ENCODE results near the gene TEX26. TPM values are rescaled to one million over a fixed set of nuclear protein-coding genes. Genes with fewer than 3 reads are reported as not detected.

The TEX26 gene
- total RNA-seq, 1 experiment from 2014 or later = not detected

GRCh38 chr13:30905932-30906383, 26.5 kb upstream of the TEX26 start, which contains the start of gene MEDAG:
TSS of gene MEDAG (plus strand) at chr13:30906271. CDS start at chr13:30906516, 245 bp downstream.
- H3K27me3 ChIP-seq (replicated peaks; ENCODE audit: control insufficient read depth, insufficient read depth, low read length) = no peaks in the 10 kb centered on the region; the same call in 1 of the 2 replicates
- BruUV-seq (replicated peaks) = no TSS peak
- intact Hi-C loops (cut with micrococcal nuclease; ENCODE audit: unreplicated experiment) = no loop called here
- CTCF ChIA-PET = no interaction called here
- POLR2A ChIA-PET = no interaction called here
- no peaks in the 10 kb centered on the region for H3K4me1 Mint-ChIP-seq (ENCODE audit: low read depth, unreplicated experiment)
- DNase-seq = no peak
- H3K4me1 ChIP-seq = no peaks in the 10 kb centered on the region
- H3K36me3 ChIP-seq (ENCODE audit: control insufficient read depth, insufficient read depth, low read length) = no peaks in the 10 kb centered on the region
- H3K27me3 Mint-ChIP-seq (ENCODE audit: insufficient read depth, unreplicated experiment) = peaks cover 11% of the 10 kb centered on the region
- H3K9me3 ChIP-seq = no peaks in the 10 kb centered on the region
- H3K36me3 Mint-ChIP-seq (ENCODE audit: insufficient read depth, unreplicated experiment) = no peaks in the 10 kb centered on the region
- H3K4me3 Mint-ChIP-seq (ENCODE audit: unreplicated experiment) = no peak within 1 kb of the TSS
- no peak for TF ChIP-seq CTCF (IDR thresholded peaks at IDR 0.05; ENCODE audit: insufficient read depth in 1 of 2, low read depth in 1 of 2, low read length in 1 of 2, severe bottlenecking in 1 of 2, unreplicated experiment in 1 of 2)
- H3K27ac Mint-ChIP-seq (ENCODE audit: unreplicated experiment) = no peak within 1 kb of the TSS
- no peaks in the 10 kb centered on the region for H3K9me3 Mint-ChIP-seq (ENCODE audit: unreplicated experiment)
- H3K4me3 ChIP-seq (ENCODE audit: low read depth, low read length) = no peak within 1 kb of the TSS

- Histone ChIP-seq H3K9me3 (no peaks in the 10 kb centered on the region), H3K4me3 (ENCODE audit: low read depth, low read length) (no peak overlapping the region), H3K27me3 (replicated peaks; ENCODE audit: control insufficient read depth, insufficient read depth, low read length) (no peaks in the 10 kb centered on the region; the same call in 1 of the 2 replicates), H3K4me1 (no peaks in the 10 kb centered on the region), H3K36me3 (ENCODE audit: control insufficient read depth, insufficient read depth, low read length) (no peaks in the 10 kb centered on the region)
- BruUV-seq (replicated peaks) = no TSS peak
- no peak for TF ChIP-seq CTCF (IDR thresholded peaks at IDR 0.05; ENCODE audit: insufficient read depth in 1 of 2, low read depth in 1 of 2, low read length in 1 of 2, severe bottlenecking in 1 of 2, unreplicated experiment in 1 of 2)
- ChIA-PET POLR2A (no interaction called here), CTCF (no interaction called here)
- Mint-ChIP-seq H3K27ac (ENCODE audit: unreplicated experiment) (no peak overlapping the region), H3K4me3 (ENCODE audit: unreplicated experiment) (no peak overlapping the region), H3K27me3 (ENCODE audit: insufficient read depth, unreplicated experiment) (peaks cover 8% of the 10 kb centered on the region), H3K9me3 (ENCODE audit: unreplicated experiment) (no peaks in the 10 kb centered on the region), H3K36me3 (ENCODE audit: insufficient read depth, unreplicated experiment) (peaks cover 3% of the 10 kb centered on the region), H3K4me1 (ENCODE audit: low read depth, unreplicated experiment) (no peaks in the 10 kb centered on the region)
- intact Hi-C loops (cut with micrococcal nuclease; ENCODE audit: unreplicated experiment) = no loop called here
- DNase-seq = no peak
These were observed 25.9 kb upstream of the TEX26 start for GRCh38 chr13:30906411-30907051.

- no peak for DNase-seq
- no peak for TF ChIP-seq CTCF (IDR thresholded peaks at IDR 0.05; ENCODE audit: insufficient read depth in 1 of 2, low read depth in 1 of 2, low read length in 1 of 2, severe bottlenecking in 1 of 2, unreplicated experiment in 1 of 2)
- H3K27ac Mint-ChIP-seq (ENCODE audit: unreplicated experiment) = no peak overlapping the region
- POLR2A ChIA-PET = no interaction called here
- H3K36me3 Mint-ChIP-seq (ENCODE audit: insufficient read depth, unreplicated experiment) = peaks cover 4% of the 10 kb centered on the region
- no peaks in the 10 kb centered on the region for H3K4me1 ChIP-seq
- H3K36me3 ChIP-seq (ENCODE audit: control insufficient read depth, insufficient read depth, low read length) = no peaks in the 10 kb centered on the region
- peaks cover 8% of the 10 kb centered on the region for H3K27me3 Mint-ChIP-seq (ENCODE audit: insufficient read depth, unreplicated experiment)
- intact Hi-C loops (cut with micrococcal nuclease; ENCODE audit: unreplicated experiment) = no loop called here
- CTCF ChIA-PET = no interaction called here
- no peak overlapping the region for H3K4me3 ChIP-seq (ENCODE audit: low read depth, low read length)
- no peaks in the 10 kb centered on the region for H3K4me1 Mint-ChIP-seq (ENCODE audit: low read depth, unreplicated experiment)
- H3K27me3 ChIP-seq (replicated peaks; ENCODE audit: control insufficient read depth, insufficient read depth, low read length) = no peaks in the 10 kb centered on the region; the same call in 1 of the 2 replicates
- no peaks in the 10 kb centered on the region for H3K9me3 Mint-ChIP-seq (ENCODE audit: unreplicated experiment)
- H3K9me3 ChIP-seq = no peaks in the 10 kb centered on the region
- H3K4me3 Mint-ChIP-seq (ENCODE audit: unreplicated experiment) = no peak overlapping the region
- BruUV-seq (replicated peaks) = no TSS peak
These were observed 25.2 kb upstream of the TEX26 start for GRCh38 chr13:30907121-30907861.

Data from Caco-2 (cell line).